Tibial nerve (tissue), 3 donors: Measurements from ENCODE around the gene OXCT1.

Experiments used
- POLR2A ChIP-seq, 2 donors: fragments of 450-650 bp; IDR thresholded peaks; one replicate each; pipeline ENCODE4 v1.6.1; 2017; ENCODE audit warnings: antibody characterized with exemption in 2 of 2, mild to moderate bottlenecking in 2 of 2, moderate library complexity in 2 of 2
- TF ChIP-seq, protein P1 (sequence below), 5 experiments: fragments of 200-600 bp in 3 of 5; fragments of 450-650 bp in 2 of 5; sonication (generic) in 3 of 5; IDR thresholded peaks; one replicate each; pipeline ENCODE4 v1.5.1; 2016 to 2019; ENCODE audit warnings: antibody characterized with exemption in 5 of 5, mild to moderate bottlenecking in 3 of 5, moderate library complexity in 2 of 5

DNA sequence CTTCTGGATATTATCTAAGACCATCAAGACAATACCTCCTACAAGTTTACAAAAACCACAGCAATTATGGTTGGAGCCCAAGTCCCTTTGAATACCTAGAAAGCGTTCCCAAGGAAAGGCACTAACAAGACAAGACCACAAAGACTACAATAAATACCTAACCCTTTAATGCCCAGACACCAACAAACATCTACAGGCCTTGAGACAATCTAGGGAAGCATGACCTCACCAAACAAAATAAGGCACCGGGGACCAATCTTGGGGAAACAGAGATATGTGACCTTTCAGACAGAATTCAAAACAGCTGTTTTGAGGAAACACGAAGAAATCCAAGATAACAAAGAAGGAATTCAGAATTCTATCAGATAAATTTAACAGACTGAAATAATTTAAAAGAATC is 37.8 kb downstream of the OXCT1 start:
- no peak for TF ChIP-seq POLR2A (IDR thresholded peaks at IDR 0.05)
- TF ChIP-seq, protein P1, sequence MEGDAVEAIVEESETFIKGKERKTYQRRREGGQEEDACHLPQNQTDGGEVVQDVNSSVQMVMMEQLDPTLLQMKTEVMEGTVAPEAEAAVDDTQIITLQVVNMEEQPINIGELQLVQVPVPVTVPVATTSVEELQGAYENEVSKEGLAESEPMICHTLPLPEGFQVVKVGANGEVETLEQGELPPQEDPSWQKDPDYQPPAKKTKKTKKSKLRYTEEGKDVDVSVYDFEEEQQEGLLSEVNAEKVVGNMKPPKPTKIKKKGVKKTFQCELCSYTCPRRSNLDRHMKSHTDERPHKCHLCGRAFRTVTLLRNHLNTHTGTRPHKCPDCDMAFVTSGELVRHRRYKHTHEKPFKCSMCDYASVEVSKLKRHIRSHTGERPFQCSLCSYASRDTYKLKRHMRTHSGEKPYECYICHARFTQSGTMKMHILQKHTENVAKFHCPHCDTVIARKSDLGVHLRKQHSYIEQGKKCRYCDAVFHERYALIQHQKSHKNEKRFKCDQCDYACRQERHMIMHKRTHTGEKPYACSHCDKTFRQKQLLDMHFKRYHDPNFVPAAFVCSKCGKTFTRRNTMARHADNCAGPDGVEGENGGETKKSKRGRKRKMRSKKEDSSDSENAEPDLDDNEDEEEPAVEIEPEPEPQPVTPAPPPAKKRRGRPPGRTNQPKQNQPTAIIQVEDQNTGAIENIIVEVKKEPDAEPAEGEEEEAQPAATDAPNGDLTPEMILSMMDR (IDR thresholded peaks at IDR 0.05) = no peak
